HFF-Myc (cell line): ENCODE data around the gene CCR7.

Source experiments
- DNase-seq: peaks from one replicate; pipeline ENCODE4 v3.0.0-alpha.2; 2011; ENCODE audit warnings: low read depth; ENCODE audit errors: extremely low read depth
- H3K4me3 ChIP-seq: replicated peaks from 2 replicates; pipeline ENCODE4 v1.5.1; 2011; ENCODE audit warnings: low read depth, mild to moderate bottlenecking, control low read depth, low read length
- CTCF ChIP-seq: IDR thresholded peaks from 2 replicates; pipeline ENCODE4 v1.5.1; 2012; ENCODE audit warnings: mild to moderate bottlenecking, low read depth, low read length, control low read depth; ENCODE audit errors: missing control alignments

The CCR7 gene

GRCh38 chr17:40556884-40557414 is 8.3 kb downstream of the CCR7 start:
- H3K4me3 ChIP-seq: no peak overlapping the region
- no peak for TF ChIP-seq CTCF
- no peak for DNase-seq

- H3K4me3 ChIP-seq: no peak overlapping the region
- no peak for DNase-seq
- no peak for TF ChIP-seq CTCF
These were observed 9.0 kb downstream of the CCR7 start for GRCh38 chr17:40556198-40556661.

- no peak for TF ChIP-seq CTCF
- DNase-seq: no peak
- H3K4me3 ChIP-seq: no peak overlapping the region
These were observed 9.7 kb downstream of the CCR7 start for GRCh38 chr17:40555296-40556190.

- TF ChIP-seq CTCF: no peak
These were observed 10.5 kb downstream of the CCR7 start for GRCh38 chr17:40554646-40555295.

GRCh38 chr17:40553694-40554534 is 11.4 kb downstream of the CCR7 start:
- DNase-seq: no peak
- H3K4me3 ChIP-seq: no peak overlapping the region
- no peak for TF ChIP-seq CTCF

More at GRCh38 chr17:40554646-40555295, 10.5 kb downstream of the CCR7 start:
- no peak overlapping the region for H3K4me3 ChIP-seq
- no peak for DNase-seq

- no peak for TF ChIP-seq CTCF
- H3K4me3 ChIP-seq: no peak overlapping the region
- no peak for DNase-seq
These were observed 12.2 kb downstream of the CCR7 start for GRCh38 chr17:40552806-40553693.
